Left renal cortex interstitium (tissue), 4 donors: ENCODE results near the gene SV2B. TPM values are rescaled to one million over a fixed set of nuclear protein-coding genes. Genes with fewer than 3 reads are reported as not detected.

Experiments used
- DNase-seq, 4 donors: peaks; one replicate each; pipeline ENCODE4 v3.0.0-alpha.2; 2013; ENCODE audit warnings: low read depth in 4 of 4, low spot score in 2 of 4, missing footprints in 1 of 4
- polyA plus RNA-seq, 4 donors: library from polyadenylated mRNA; unstranded; fragments of 120-200 nt; gene quantifications; one replicate each; pipeline ENCODE4 v1.2.1, GENCODE V29; 2013; ENCODE audit not compliant: insufficient read length in 4 of 4

Gene SV2B
- polyA plus RNA-seq, 4 donors, result 0.69 to 0.99 (median 0.78) TPM

GRCh38 chr15:91102546-91103330 is 2.7 kb downstream of the SV2B start:
- no peak for DNase-seq

GRCh38 chr15:91104111-91104510 is 4.1 kb downstream of the SV2B start:
- no peak for DNase-seq

GRCh38 chr15:91108421-91108820 is 8.4 kb downstream of the SV2B start:
- no peak for DNase-seq

GRCh38 chr15:91109885-91110284 is 9.8 kb downstream of the SV2B start:
- DNase-seq, result no peak

GRCh38 chr15:91110407-91110806 is 10.3 kb downstream of the SV2B start:
- no peak for DNase-seq

- no peak for DNase-seq
Observed at GRCh38 chr15:91113030-91113429, 13.0 kb downstream of the SV2B start.

- no peak for DNase-seq
Observed at GRCh38 chr15:91114301-91114700, 14.2 kb downstream of the SV2B start.

- DNase-seq, result no peak
Observed at GRCh38 chr15:91116113-91117067, 16.3 kb downstream of the SV2B start.

GRCh38 chr15:91117375-91117774 is 17.3 kb downstream of the SV2B start:
- no peak for DNase-seq

GRCh38 chr15:91118817-91119590 is 18.9 kb downstream of the SV2B start:
- DNase-seq, result no peak

GRCh38 chr15:91122296-91122695 is 22.2 kb downstream of the SV2B start:
- DNase-seq, result no peak

GRCh38 chr15:91124132-91124531 is 24.1 kb downstream of the SV2B start:
- no peak for DNase-seq

- no peak for DNase-seq
Observed at GRCh38 chr15:91125162-91125561, 25.1 kb downstream of the SV2B start.

GRCh38 chr15:91126080-91126479 is 26.0 kb downstream of the SV2B start:
- no peak for DNase-seq

GRCh38 chr15:91127236-91127955 is 27.3 kb downstream of the SV2B start:
- DNase-seq, result no peak

- DNase-seq, result no peak
Observed at GRCh38 chr15:91128016-91128415, 28.0 kb downstream of the SV2B start.

GRCh38 chr15:91129436-91129835 is 29.4 kb downstream of the SV2B start:
- no peak for DNase-seq

GRCh38 chr15:91132079-91132478 is 32.0 kb downstream of the SV2B start:
- DNase-seq, result no peak

GRCh38 chr15:91133511-91133910 is 33.5 kb downstream of the SV2B start:
- no peak for DNase-seq
